BLaER1 (cell line): ENCODE results near the gene ATF3.

Experiments used
- H3K27ac ChIP-seq: shearing (Covaris generic); formaldehyde crosslinking; 2 replicates; pipeline ENCODE4 v1.8.1; 2022
- H3K27me3 ChIP-seq: shearing (Covaris generic); formaldehyde crosslinking; 2 replicates; pipeline ENCODE4 v1.8.1; 2022
- H3K36me3 ChIP-seq: shearing (Covaris generic); formaldehyde crosslinking; 2 replicates; pipeline ENCODE4 v1.8.1; 2022
- H3K4me1 ChIP-seq: shearing (Covaris generic); formaldehyde crosslinking; 2 replicates; pipeline ENCODE4 v1.8.1; 2022
- H3K4me2 ChIP-seq: shearing (Covaris generic); formaldehyde crosslinking; 2 replicates; pipeline ENCODE4 v1.8.1; 2022
- H3K4me3 ChIP-seq: shearing (Covaris generic); formaldehyde crosslinking; 2 replicates; pipeline ENCODE4 v1.8.1; 2022
- H3K9ac ChIP-seq: shearing (Covaris generic); formaldehyde crosslinking; 2 replicates; pipeline ENCODE4 v1.8.1; 2022
- H3K9me3 ChIP-seq: shearing (Covaris generic); formaldehyde crosslinking; 2 replicates; pipeline ENCODE4 v1.8.1; 2022
- H4K20me1 ChIP-seq: shearing (Covaris generic); formaldehyde crosslinking; 2 replicates; pipeline ENCODE4 v1.8.1; 2022
- Cebpa-rat ChIP-seq: shearing (Covaris generic); IDR thresholded peaks from 2 replicates; pipeline ENCODE4 v1.8.1; 2022

ATF3 gene

DNA sequence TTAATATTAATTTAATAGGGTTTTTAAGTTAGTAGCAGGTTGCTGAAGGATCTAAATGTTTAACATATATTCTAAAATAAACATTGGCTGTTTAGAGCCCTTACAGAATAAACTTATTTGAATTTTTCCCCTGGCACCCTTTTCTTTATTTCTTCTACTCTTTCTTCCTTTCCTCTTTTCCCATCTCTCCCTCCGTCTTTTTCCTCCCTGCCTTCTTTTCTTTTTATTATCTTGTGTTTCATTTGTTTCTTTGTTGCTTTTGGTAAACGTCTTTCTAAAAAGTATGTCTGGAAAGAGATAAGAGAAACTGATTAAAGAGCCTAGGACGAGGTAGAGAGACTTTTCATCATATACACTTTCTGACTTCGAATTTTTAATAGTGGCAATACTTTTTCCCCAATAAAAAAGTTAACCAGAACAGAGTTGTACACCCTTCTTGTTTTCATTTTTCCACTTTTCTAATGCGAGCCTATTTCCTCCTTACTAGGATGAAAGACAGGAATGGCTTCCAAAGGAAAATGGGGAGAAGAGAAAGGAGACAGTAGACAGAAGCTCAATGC, 39.5 kb upstream of the ATF3 start:
- Histone ChIP-seq H3K4me2 (no peak overlapping the region), H3K27me3 (no peaks in the 10 kb centered on the region), H4K20me1 (no peaks in the 10 kb centered on the region), H3K4me3 (no peak overlapping the region), H3K36me3 (no peaks in the 10 kb centered on the region), H3K9ac (no peak overlapping the region), H3K4me1 (peaks cover 24% of the 10 kb centered on the region), H3K27ac (no peak overlapping the region), H3K9me3 (no peaks in the 10 kb centered on the region)
- TF ChIP-seq Cebpa-rat = no peak

DNA sequence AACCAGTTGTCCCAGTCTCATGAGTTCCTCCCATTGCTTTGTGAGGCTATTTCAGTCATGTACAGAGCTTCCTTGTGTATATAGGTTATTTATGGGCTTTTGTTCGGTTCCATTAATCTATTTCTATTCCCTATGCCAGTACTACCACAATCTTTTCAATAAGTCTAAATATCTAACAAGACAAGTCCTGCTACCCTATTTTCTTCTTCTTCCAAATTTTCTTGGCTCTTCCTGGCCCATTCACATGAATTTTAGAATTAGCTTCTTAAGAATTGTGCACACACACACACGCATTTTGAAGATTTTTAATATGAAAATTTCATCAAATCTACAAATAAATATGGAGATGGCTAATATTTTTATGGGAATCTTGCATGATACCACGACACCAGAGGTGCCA, 33.8 kb upstream of the ATF3 start:
- no peak overlapping the region for H3K9ac ChIP-seq
- H3K27ac ChIP-seq = no peak overlapping the region
- H3K4me3 ChIP-seq = no peak overlapping the region
- TF ChIP-seq Cebpa-rat = no peak
- no peaks in the 10 kb centered on the region for H3K27me3 ChIP-seq
- H3K36me3 ChIP-seq = no peaks in the 10 kb centered on the region
- no peaks in the 10 kb centered on the region for H3K9me3 ChIP-seq
- no peaks in the 10 kb centered on the region for H3K4me1 ChIP-seq
- H4K20me1 ChIP-seq = no peaks in the 10 kb centered on the region
- H3K4me2 ChIP-seq = no peak overlapping the region

DNA sequence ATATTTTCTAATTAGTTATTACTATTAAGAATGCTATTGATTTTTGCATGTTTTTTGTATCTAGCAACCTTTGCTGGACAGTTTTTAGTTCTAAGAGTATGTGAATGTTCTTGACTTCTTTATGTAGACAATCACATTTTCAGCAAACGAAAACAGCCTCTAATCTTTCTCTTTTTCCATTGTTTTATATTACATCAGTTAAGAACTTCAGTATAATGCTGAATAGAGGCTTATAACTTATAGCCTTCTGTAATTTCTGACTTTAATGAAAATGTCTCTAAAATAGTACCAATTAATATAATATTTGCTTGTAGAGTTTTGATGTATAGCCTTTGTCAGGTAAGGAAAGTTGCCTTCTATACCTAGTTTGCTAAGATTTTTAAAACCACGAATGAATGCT, 33.2 kb upstream of the ATF3 start:
- Histone ChIP-seq H3K4me1 (no peaks in the 10 kb centered on the region), H3K36me3 (no peaks in the 10 kb centered on the region), H4K20me1 (no peaks in the 10 kb centered on the region), H3K4me2 (no peak overlapping the region), H3K27me3 (no peaks in the 10 kb centered on the region), H3K27ac (no peak overlapping the region), H3K9me3 (no peaks in the 10 kb centered on the region), H3K9ac (no peak overlapping the region), H3K4me3 (no peak overlapping the region)
- TF ChIP-seq Cebpa-rat = no peak

DNA sequence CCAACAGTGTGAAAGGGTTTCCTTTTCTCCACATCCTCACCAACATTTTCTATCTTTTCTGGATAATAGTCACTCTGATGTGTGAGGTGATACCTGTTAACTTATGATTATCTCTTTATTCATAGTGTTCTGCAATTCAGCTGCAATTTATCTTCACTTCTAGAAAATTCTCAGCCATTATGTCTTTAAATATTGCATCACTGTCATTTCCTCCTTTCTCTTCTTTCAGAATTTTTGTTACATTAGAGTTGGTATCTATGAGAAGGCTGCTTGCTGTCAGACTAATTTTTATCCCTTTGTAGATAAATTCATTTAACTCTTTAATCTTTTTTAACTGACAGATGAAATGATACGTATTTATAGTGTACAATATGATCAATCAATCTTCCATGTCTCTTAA, 30.5 kb upstream of the ATF3 start:
- Histone ChIP-seq H3K36me3 (no peaks in the 10 kb centered on the region), H4K20me1 (no peaks in the 10 kb centered on the region), H3K4me3 (no peak overlapping the region), H3K27ac (no peak overlapping the region), H3K9me3 (no peaks in the 10 kb centered on the region), H3K4me2 (no peak overlapping the region), H3K27me3 (no peaks in the 10 kb centered on the region), H3K4me1 (no peaks in the 10 kb centered on the region), H3K9ac (no peak overlapping the region)
- TF ChIP-seq Cebpa-rat = no peak

DNA sequence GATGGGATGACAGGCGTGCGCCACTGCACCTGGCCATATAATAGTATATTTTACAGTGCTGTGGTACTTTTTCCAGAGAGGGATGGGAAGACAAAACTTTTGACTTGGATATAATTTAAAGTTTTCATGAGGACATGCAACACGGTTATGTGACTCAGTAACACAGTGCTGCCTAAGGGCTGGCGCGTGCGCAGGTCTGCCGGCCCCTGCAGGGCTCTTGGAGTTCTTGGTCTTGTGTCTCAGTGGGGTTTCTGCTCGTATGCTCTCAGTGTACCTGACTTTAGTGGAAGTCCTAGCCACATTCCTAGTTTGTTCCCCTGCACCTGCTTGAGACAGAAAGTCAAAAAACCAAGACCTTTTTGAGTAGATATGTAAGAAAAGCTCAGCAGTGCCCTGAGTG, 27.5 kb upstream of the ATF3 start:
- no peaks in the 10 kb centered on the region for H3K4me1 ChIP-seq
- TF ChIP-seq Cebpa-rat = no peak
- H3K27ac ChIP-seq = no peak overlapping the region
- H3K27me3 ChIP-seq = no peaks in the 10 kb centered on the region
- H3K9me3 ChIP-seq = no peaks in the 10 kb centered on the region
- no peak overlapping the region for H3K9ac ChIP-seq
- no peak overlapping the region for H3K4me2 ChIP-seq
- no peaks in the 10 kb centered on the region for H4K20me1 ChIP-seq
- H3K4me3 ChIP-seq = no peak overlapping the region
- H3K36me3 ChIP-seq = no peaks in the 10 kb centered on the region

DNA sequence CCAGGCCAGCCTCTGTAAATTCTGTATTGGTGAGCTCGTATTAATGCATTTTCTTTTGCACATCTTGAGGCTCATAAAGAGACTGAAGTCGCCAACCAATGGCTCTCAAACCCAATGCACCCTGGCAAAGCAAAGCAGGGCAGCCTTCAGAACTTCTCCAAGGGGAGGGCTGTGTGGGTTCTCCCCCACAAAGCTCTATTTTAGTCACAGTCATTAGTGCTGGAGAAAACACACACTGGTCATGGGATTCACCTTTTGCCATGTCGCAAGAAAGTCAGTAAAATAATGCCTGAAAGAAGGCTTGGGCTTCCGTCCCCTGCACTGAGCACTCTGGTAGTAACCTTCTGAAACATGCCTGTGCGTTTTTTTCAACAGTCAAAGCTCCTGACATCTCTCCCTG, 26.3 kb upstream of the ATF3 start:
- no peak overlapping the region for H3K4me3 ChIP-seq
- peaks cover 5% of the 10 kb centered on the region; the same call in 1 of the 2 replicates for H3K4me1 ChIP-seq
- H4K20me1 ChIP-seq = no peaks in the 10 kb centered on the region
- H3K4me2 ChIP-seq = no peak overlapping the region
- no peaks in the 10 kb centered on the region for H3K36me3 ChIP-seq
- H3K9me3 ChIP-seq = no peaks in the 10 kb centered on the region
- TF ChIP-seq Cebpa-rat = no peak
- H3K27ac ChIP-seq = no peak overlapping the region
- H3K27me3 ChIP-seq = no peaks in the 10 kb centered on the region
- no peak overlapping the region for H3K9ac ChIP-seq

DNA sequence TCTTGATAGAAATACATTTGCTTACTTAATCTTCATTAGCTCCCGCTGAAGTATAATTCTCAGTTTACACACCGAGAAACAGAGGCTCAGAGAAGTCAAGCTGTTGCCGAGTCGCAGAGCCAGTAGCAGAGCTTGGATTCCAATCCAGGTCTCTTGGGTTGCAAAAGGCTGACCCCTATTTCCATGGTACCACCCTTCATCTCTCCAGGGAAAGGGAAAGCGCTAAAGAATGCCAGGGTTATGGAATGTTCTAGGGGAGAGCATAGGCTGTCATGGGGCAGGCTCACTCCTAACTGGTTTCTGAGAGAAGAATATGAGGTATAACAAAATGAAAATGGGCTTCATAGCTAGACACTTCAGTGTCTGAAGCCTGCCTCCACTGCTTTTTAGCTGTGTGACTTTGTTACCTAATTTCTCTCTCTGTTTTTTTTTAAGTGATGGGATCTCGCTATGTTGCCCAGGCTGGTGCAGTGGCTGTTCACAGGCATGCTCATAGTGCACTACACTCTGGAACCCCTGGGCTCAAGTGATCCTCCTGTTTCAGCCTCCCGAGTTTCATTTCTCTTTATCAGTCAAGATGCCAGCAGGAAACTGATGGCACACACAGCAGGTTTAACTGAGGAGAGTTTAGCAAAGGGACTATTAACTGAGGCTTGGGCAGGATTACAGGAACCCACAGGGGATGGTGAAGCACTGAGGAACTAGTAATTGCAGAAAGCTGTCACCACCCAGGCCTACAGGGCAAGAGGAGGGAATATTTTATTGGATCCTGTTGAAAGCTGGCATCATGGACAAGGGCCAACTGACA, 25.5 kb upstream of the ATF3 start:
- Histone ChIP-seq H3K4me3 (no peak overlapping the region), H3K4me2 (no peak overlapping the region), H3K9me3 (no peaks in the 10 kb centered on the region), H3K27me3 (no peaks in the 10 kb centered on the region), H4K20me1 (no peaks in the 10 kb centered on the region), H3K27ac (no peak overlapping the region), H3K4me1 (peaks cover 5% of the 10 kb centered on the region; the same call in 1 of the 2 replicates), H3K9ac (no peak overlapping the region), H3K36me3 (no peaks in the 10 kb centered on the region)
- TF ChIP-seq Cebpa-rat = no peak

DNA sequence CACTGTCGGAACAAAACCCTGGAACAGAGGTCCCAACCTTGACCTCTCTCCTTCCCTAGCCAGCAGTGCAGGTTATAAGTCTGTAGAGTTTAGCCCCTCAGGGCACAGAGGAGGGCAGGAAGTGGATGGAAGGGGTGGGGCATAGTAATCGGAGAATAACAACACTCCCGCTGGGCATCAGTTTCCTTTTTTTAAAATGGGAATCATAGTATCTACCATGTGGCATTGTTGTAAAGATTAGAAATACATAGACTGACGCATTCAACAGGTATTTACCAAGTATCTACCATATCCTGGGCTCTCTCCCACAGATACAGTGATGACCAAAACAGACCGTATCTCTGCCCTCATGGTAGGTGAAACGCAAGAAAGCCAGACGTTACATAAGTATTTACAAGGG, 24.9 kb upstream of the ATF3 start:
- Histone ChIP-seq H3K4me3 (no peak overlapping the region), H3K4me1 (peaks cover 5% of the 10 kb centered on the region; the same call in 1 of the 2 replicates), H3K9ac (no peak overlapping the region), H3K9me3 (no peaks in the 10 kb centered on the region), H3K27ac (no peak overlapping the region), H3K36me3 (no peaks in the 10 kb centered on the region), H3K4me2 (no peak overlapping the region), H3K27me3 (no peaks in the 10 kb centered on the region), H4K20me1 (no peaks in the 10 kb centered on the region)
- no peak for TF ChIP-seq Cebpa-rat

DNA sequence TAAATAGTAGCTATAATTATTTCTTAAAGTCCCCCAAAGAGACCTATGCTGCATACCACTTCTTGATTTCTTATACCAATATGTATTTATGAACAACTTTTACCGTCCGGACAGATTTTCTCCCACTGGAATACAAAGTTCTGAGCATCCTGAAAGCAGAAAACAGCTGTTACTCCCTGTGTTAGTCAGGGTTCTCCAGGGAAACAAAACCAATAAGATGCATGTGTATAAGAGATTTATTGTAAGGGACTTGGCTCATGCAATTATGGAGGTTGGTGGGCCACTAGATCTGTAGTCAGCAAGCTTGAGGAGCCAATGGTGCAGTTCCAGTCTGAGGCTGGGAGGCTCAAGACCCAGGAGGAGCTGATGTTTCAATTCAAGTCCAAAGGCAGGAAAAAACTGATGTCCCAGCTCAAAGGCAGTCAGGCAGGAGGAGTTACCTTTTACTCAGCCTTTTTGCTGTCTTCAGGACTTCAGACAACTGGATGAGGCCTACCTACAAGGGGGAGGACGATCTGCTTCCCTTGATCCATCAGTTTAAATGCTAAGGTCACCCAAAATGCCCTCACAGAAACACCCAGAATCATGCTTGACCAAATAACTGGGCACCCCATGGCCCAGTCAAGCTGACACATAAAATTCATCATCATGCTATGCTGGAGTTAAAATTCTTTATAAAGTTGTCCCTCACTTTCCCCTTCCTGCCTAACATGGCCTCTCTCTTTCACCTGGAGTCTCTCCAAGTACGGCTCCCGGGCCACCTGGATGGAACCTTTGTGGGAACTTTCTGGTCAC, 24.3 kb upstream of the ATF3 start:
- no peak overlapping the region for H3K4me3 ChIP-seq
- no peak overlapping the region for H3K9ac ChIP-seq
- no peaks in the 10 kb centered on the region for H3K9me3 ChIP-seq
- no peaks in the 10 kb centered on the region for H4K20me1 ChIP-seq
- no peaks in the 10 kb centered on the region for H3K27me3 ChIP-seq
- H3K4me1 ChIP-seq = peaks cover 5% of the 10 kb centered on the region; the same call in 1 of the 2 replicates
- H3K36me3 ChIP-seq = no peaks in the 10 kb centered on the region
- no peak overlapping the region for H3K27ac ChIP-seq
- no peak for TF ChIP-seq Cebpa-rat
- H3K4me2 ChIP-seq = no peak overlapping the region

DNA sequence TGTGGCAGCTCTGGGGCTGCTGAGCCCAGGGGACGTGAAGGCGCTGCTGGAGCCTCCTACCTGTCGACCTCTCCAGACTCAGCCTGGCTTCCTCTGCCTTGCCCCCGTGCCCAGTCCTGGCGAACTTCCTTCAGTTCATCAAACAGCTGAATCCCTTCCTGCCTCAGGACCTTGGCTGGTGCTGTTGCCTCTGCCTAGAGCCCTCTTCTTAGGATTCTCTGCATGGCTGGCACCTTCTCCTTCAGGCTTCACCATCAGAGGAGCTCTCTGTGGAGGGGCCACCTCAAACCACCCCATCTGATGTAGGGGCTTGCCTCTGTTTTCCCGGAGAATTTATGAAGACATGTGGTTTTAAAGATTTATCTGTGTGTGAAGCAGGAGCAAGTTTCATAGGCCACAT, 23.4 kb upstream of the ATF3 start:
- Histone ChIP-seq H3K27ac (no peak overlapping the region), H3K36me3 (no peaks in the 10 kb centered on the region), H4K20me1 (no peaks in the 10 kb centered on the region), H3K9ac (no peak overlapping the region), H3K27me3 (no peaks in the 10 kb centered on the region), H3K4me2 (no peak overlapping the region), H3K4me1 (peaks cover 5% of the 10 kb centered on the region; the same call in 1 of the 2 replicates), H3K4me3 (no peak overlapping the region), H3K9me3 (no peaks in the 10 kb centered on the region)
- TF ChIP-seq Cebpa-rat = no peak
